ENCODE measurements around the gene PPP1R13L. TPM values are rescaled to one million over a fixed set of nuclear protein-coding genes. Genes with fewer than 3 reads are reported as not detected.
"Not testable (repeated sequence)": the region's sequence is repeated elsewhere in the genome, so short reads cannot be mapped to it uniquely, and the experiment has no call there.

Gene PPP1R13L
- total RNA-seq, 1 donor from 2014 or later, result 0.93 TPM

DNA sequence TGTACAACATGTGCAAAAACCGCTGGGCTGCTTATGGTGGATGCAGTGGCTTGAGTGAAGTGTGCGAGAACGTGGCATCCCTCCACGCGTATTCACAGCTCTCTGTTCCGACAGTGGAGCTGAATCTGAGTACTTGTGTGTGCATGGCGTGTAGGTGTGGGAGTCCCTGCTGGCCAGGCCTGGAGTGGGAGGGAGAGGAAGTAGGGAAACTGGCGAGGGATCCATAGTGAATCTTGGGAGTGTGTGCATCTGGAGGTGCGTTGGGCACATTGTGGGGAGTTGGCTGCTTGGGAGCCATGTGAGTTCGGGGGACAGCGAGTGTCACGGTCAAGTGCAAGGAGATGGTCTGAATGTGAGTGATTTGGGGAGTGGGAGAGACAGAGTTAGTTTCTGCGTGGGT, 62.0 kb downstream of the PPP1R13L start:
- TF ChIP-seq, protein P1, sequence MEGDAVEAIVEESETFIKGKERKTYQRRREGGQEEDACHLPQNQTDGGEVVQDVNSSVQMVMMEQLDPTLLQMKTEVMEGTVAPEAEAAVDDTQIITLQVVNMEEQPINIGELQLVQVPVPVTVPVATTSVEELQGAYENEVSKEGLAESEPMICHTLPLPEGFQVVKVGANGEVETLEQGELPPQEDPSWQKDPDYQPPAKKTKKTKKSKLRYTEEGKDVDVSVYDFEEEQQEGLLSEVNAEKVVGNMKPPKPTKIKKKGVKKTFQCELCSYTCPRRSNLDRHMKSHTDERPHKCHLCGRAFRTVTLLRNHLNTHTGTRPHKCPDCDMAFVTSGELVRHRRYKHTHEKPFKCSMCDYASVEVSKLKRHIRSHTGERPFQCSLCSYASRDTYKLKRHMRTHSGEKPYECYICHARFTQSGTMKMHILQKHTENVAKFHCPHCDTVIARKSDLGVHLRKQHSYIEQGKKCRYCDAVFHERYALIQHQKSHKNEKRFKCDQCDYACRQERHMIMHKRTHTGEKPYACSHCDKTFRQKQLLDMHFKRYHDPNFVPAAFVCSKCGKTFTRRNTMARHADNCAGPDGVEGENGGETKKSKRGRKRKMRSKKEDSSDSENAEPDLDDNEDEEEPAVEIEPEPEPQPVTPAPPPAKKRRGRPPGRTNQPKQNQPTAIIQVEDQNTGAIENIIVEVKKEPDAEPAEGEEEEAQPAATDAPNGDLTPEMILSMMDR (IDR thresholded peaks at IDR 0.05; ENCODE audit: partially characterized antibody, unreplicated experiment), result no peak
- peaks cover 7% of the 10 kb centered on the region for H3K27me3 Mint-ChIP-seq (ENCODE audit: unreplicated experiment)
- H3K9me3 Mint-ChIP-seq (ENCODE audit: unreplicated experiment), result peaks cover 5% of the 10 kb centered on the region
- H3K4me1 Mint-ChIP-seq (ENCODE audit: low read depth, unreplicated experiment), result no peaks in the 10 kb centered on the region
- H3K4me3 Mint-ChIP-seq (ENCODE audit: unreplicated experiment), result no peak overlapping the region
- no peak for DNase-seq
- no peaks in the 10 kb centered on the region for H3K36me3 Mint-ChIP-seq (ENCODE audit: unreplicated experiment)
- H3K27ac Mint-ChIP-seq (ENCODE audit: unreplicated experiment), result no peak overlapping the region

DNA sequence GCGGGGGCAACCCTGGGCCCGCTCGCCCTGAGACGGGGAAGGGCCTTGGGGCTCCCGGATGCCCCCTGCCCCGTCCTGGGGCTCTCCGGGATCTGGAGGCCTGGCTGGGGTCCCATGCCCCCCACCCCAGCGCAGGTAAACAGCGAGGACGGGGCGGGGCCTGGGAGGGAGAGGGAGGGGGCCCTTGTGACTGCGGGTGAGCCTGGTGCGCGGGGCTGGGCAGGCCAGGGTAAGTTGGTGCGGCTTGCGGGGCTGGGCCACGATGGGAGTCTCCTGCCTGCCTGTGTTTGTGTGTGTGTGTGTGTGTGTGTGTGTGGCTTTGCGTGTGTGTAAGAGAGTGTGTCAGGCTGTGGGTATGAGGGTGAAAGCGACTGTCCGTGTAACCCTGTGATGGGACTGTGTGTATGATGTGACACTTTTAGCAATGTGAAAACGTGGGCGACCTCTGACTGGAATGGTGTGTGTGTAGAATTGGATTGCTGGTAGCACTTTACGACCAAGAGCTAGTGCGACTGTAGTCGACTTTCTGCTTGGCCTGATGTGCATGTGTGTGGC, 63.9 kb downstream of the PPP1R13L start:
- no peak for DNase-seq
- H3K4me1 Mint-ChIP-seq (ENCODE audit: low read depth, unreplicated experiment), result no peaks in the 10 kb centered on the region
- H3K4me3 Mint-ChIP-seq (ENCODE audit: unreplicated experiment), result no peak overlapping the region
- H3K36me3 Mint-ChIP-seq (ENCODE audit: unreplicated experiment), result no peaks in the 10 kb centered on the region
- H3K9me3 Mint-ChIP-seq (ENCODE audit: unreplicated experiment), result peaks cover 5% of the 10 kb centered on the region
- peaks cover 6% of the 10 kb centered on the region for H3K27me3 Mint-ChIP-seq (ENCODE audit: unreplicated experiment)
- TF ChIP-seq, protein P1 (IDR thresholded peaks at IDR 0.05; ENCODE audit: partially characterized antibody, unreplicated experiment), result no peak
- no peak overlapping the region for H3K27ac Mint-ChIP-seq (ENCODE audit: unreplicated experiment)

DNA sequence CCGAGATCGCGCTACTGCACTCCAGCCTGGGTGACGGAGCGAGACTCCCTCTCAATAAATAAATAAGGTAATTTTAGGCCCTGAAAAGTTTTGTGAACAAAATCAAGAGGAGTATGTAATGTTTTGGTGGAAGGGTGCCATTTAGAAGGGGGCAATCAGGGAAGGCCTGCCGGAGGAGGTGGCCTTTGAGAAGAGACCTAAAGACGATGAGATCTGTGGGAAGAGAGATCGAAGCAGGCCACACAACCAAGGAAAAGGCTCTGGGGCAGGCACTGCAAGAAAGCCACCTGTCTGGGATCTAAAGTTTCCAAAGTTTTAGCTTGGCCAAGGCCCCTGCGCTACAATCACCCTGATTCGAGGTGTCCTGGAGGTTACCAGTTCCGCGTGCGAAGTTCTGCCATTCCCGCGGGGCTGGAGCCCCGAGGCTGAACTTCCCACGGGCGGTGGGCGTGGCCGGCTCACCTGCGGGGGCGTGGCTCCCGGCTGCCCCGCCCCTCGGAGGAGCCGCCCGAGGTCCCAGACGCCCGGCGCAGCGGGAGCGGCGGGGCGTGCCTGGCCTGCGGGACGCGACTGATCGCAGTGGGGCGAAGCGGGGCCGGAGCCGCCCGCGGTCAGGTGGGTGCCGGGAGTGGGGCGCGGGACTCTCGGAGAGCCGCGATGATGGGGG, 64.5 kb downstream of the PPP1R13L start, which contains the start of gene KLC3:
TSS of gene KLC3 (plus strand) at position 519 of the 667 bp plus-strand sequence. CDS start 4,792 bp downstream, outside the sequence.
- TF ChIP-seq, protein P1 (IDR thresholded peaks at IDR 0.05; ENCODE audit: partially characterized antibody, unreplicated experiment), result no peak
- H3K4me1 Mint-ChIP-seq (ENCODE audit: low read depth, unreplicated experiment), result no peaks in the 10 kb centered on the region
- H3K4me3 Mint-ChIP-seq (ENCODE audit: unreplicated experiment), result peak within 1 kb of the TSS; percentile 80
- H3K36me3 Mint-ChIP-seq (ENCODE audit: unreplicated experiment), result no peaks in the 10 kb centered on the region
- H3K27ac Mint-ChIP-seq (ENCODE audit: unreplicated experiment), result peak within 1 kb of the TSS; percentile 52
- H3K27me3 Mint-ChIP-seq (ENCODE audit: unreplicated experiment), result peaks cover 5% of the 10 kb centered on the region
- H3K9me3 Mint-ChIP-seq (ENCODE audit: unreplicated experiment), result peaks cover 5% of the 10 kb centered on the region
- DNase-seq, result no peak

DNA sequence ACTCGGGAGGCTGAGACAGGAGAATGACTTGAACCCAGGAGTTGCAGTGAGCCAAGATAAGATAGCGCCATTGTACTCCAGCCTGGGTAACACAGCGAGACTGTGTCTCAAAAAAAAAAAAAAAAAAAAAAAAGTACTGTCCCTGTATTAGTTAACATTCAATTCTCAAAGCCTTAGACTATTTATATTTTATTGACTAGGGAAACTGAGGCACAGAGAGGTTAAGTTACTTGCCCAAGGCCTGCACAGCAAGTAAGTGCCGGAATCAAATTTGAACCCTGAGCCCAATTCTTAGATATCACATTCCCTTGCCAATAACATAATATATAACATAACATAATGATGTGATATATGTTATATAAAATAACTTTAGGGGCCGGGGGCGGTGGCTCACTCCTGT, 65.2 kb downstream of the PPP1R13L start:
- Mint-ChIP-seq H3K9me3 (ENCODE audit: unreplicated experiment) (peaks cover 4% of the 10 kb centered on the region), H3K27me3 (ENCODE audit: unreplicated experiment) (peaks cover 5% of the 10 kb centered on the region), H3K4me1 (ENCODE audit: low read depth, unreplicated experiment) (no peaks in the 10 kb centered on the region), H3K4me3 (ENCODE audit: unreplicated experiment) (no peak overlapping the region), H3K27ac (ENCODE audit: unreplicated experiment) (no peak overlapping the region), H3K36me3 (ENCODE audit: unreplicated experiment) (no peaks in the 10 kb centered on the region)
- DNase-seq, result no peak
- TF ChIP-seq, protein P1 (IDR thresholded peaks at IDR 0.05; ENCODE audit: partially characterized antibody, unreplicated experiment), result no peak

DNA sequence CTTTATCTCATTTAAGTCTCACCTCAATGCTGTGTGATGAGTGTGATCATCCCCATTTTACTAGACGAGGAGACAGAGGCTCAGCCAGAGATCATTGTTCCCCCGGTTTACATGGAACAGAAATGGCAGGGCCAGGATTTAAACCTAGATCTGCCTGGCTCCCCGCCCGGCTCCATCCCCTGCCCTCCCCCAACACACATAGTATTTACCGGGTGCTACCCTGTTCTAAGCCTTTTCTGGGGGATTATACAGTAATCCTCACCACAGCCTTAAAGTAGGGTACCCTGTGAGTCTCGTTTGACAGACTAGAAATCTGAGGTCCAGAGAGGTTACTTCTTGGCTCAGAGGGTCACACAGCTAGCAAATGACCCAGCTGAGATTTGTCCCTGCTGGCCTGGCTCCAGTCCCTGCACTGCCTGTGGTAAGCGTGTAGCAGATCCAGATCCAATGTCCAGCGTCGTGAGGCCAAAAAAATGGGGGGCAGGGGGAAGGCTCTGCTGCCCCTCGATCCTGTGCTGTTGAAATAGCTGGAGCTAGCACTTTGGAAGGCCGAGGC, 68.1 kb downstream of the PPP1R13L start:
- no peaks in the 10 kb centered on the region for H3K36me3 Mint-ChIP-seq (ENCODE audit: unreplicated experiment)
- peaks cover 2% of the 10 kb centered on the region for H3K9me3 Mint-ChIP-seq (ENCODE audit: unreplicated experiment)
- H3K4me3 Mint-ChIP-seq (ENCODE audit: unreplicated experiment), result no peak overlapping the region
- no peak overlapping the region for H3K27ac Mint-ChIP-seq (ENCODE audit: unreplicated experiment)
- TF ChIP-seq, protein P1 (IDR thresholded peaks at IDR 0.05; ENCODE audit: partially characterized antibody, unreplicated experiment), result no peak
- DNase-seq, result no peak
- peaks cover 3% of the 10 kb centered on the region for H3K27me3 Mint-ChIP-seq (ENCODE audit: unreplicated experiment)
- H3K4me1 Mint-ChIP-seq (ENCODE audit: low read depth, unreplicated experiment), result no peaks in the 10 kb centered on the region

GRCh38 chr19:45334881-45335280, 70.0 kb downstream of the PPP1R13L start:
- not testable (repeated sequence) for DNase-seq; H3K4me3 Mint-ChIP-seq (ENCODE audit: unreplicated experiment); H3K27me3 Mint-ChIP-seq (ENCODE audit: unreplicated experiment); H3K27ac Mint-ChIP-seq (ENCODE audit: unreplicated experiment); H3K4me1 Mint-ChIP-seq (ENCODE audit: low read depth, unreplicated experiment); H3K36me3 Mint-ChIP-seq (ENCODE audit: unreplicated experiment); H3K9me3 Mint-ChIP-seq (ENCODE audit: unreplicated experiment)

Data from glutamatergic neuron (in vitro differentiated cells).